HepG2 (cell line): Measurements from ENCODE around the gene CYSRT1. TPM values are rescaled to one million over a fixed set of nuclear protein-coding genes. Genes with fewer than 3 reads are reported as not detected.

Source experiments
- ATAC-seq: fragments of 200-7000 bp; cut with Tn5 transposase; 3 replicates; pipeline ENCODE4 v1.9.1; 2020; ENCODE audit warnings: mild to moderate bottlenecking, moderate library complexity
- BruUV-seq: library from RNA; stranded (reverse); fragments of 400-500 nt; replicated peaks from 2 replicates; lab custom pipeline; 2021; lab: Mats Ljungman, UMichigan
- CTCF ChIA-PET: fragments of 300-600 bp; formaldehyde crosslinking; extraction: SDS; loops from one replicate; lab custom pipeline; 2021; ENCODE audit warnings: low total read pairs, inconsistent platforms, low intra/inter-chr PET ratio; lab: Yijun Ruan, JAX
- POLR2A ChIA-PET: fragments of 350-600 bp; sonication (Branson Sonifier 250); formaldehyde crosslinking; loops from one replicate; lab custom pipeline; 2020; ENCODE audit warnings: antibody characterized with exemption, inconsistent platforms; lab: Yijun Ruan, JAX
- DNase-seq: peaks from one replicate; pipeline ENCODE4 v3.0.0-alpha.2; 2015; ENCODE audit warnings: low spot score
- FAIRE-seq: peaks from 3 replicates; lab custom pipeline; 2011; peaks lifted over from hg19 to GRCh38; lab: Jason Lieb, UNC
- H2AFZ ChIP-seq: one replicate; pipeline ENCODE4 v1.6.1; 2011; ENCODE audit warnings: low read length, inconsistent platforms
- H3K27ac ChIP-seq: fragments of 300-600 bp; 3 replicates; pipeline ENCODE4 v1.8.0; 2011; ENCODE audit warnings: mixed run types, mild to moderate bottlenecking, mixed read lengths, low read length, inconsistent platforms; ENCODE audit not compliant: insufficient read depth; ENCODE audit errors: extremely low read length
- H3K27me3 ChIP-seq, 2 experiments: fragments of 200-600 bp in 1 of 2; 2 replicates in 1 of 2; 3 replicates in 1 of 2; pipeline versions ENCODE4 v1.6.0 to v1.8.0; 2011; ENCODE audit warnings: low read length in 2 of 2, mild to moderate bottlenecking in 2 of 2, moderate library complexity in 2 of 2, inconsistent platforms in 1 of 2; ENCODE audit not compliant: insufficient read depth in 2 of 2, control insufficient read depth in 1 of 2
- H3K36me3 ChIP-seq, 2 experiments: fragments of 200-600 bp in 1 of 2; replicated peaks in 1 of 2; 2 replicates in 1 of 2; 3 replicates in 1 of 2; pipeline versions ENCODE4 v1.5.1 to v1.8.0; 2011; ENCODE audit warnings: low read length in 2 of 2, inconsistent platforms in 1 of 2; ENCODE audit not compliant: insufficient read depth in 2 of 2, control insufficient read depth in 1 of 2
- H3K4me1 ChIP-seq: 2 replicates; pipeline ENCODE4 v1.5.1; 2012; ENCODE audit warnings: low read length, inconsistent platforms; ENCODE audit not compliant: insufficient read depth
- H3K4me2 ChIP-seq: 2 replicates; pipeline ENCODE4 v1.6.0; 2011; ENCODE audit warnings: low read depth, low read length, inconsistent platforms
- H3K4me3 ChIP-seq, 3 experiments: fragments of 200-600 bp in 1 of 3; sonication (generic), shearing (Covaris generic) in 1 of 3; replicated peaks in 1 of 3; 2 replicates each; pipeline ENCODE4 v1.5.1; 2011 to 2016; ENCODE audit warnings: low read length in 3 of 3, inconsistent platforms in 2 of 3, low read depth in 2 of 3, mild to moderate bottlenecking in 2 of 3, control low read depth in 1 of 3, mixed read lengths in 1 of 3; ENCODE audit not compliant: insufficient read depth in 1 of 3
- H3K79me2 ChIP-seq: one replicate; pipeline ENCODE4 v1.6.1; 2011; ENCODE audit warnings: low read length, inconsistent platforms; ENCODE audit not compliant: insufficient read depth
- H3K9ac ChIP-seq: 2 replicates; pipeline ENCODE4 v1.6.0; 2011; ENCODE audit warnings: mild to moderate bottlenecking, low read depth, low read length, inconsistent platforms; ENCODE audit not compliant: insufficient read depth
- H3K9me3 ChIP-seq: 2 replicates; pipeline ENCODE4 v1.5.1; 2012; ENCODE audit warnings: mild to moderate bottlenecking, low read length
- H4K20me1 ChIP-seq: 2 replicates; pipeline ENCODE4 v1.6.0; 2011; ENCODE audit warnings: inconsistent platforms, mild to moderate bottlenecking, low read length, moderate library complexity; ENCODE audit not compliant: insufficient read depth
- AKAP8 ChIP-seq: sonication (generic); formaldehyde crosslinking; IDR thresholded peaks from 2 replicates; pipeline ENCODE4 v1.5.1; 2020; ENCODE audit warnings: mild to moderate bottlenecking, missing genetic modification reagents
- CERS6 ChIP-seq: sonication (generic); formaldehyde crosslinking; IDR thresholded peaks from 2 replicates; pipeline ENCODE4 v1.5.0; 2020; ENCODE audit warnings: missing genetic modification reagents
- E2F2 ChIP-seq: sonication (generic); formaldehyde crosslinking; IDR thresholded peaks from 2 replicates; pipeline ENCODE4 v1.4.0; 2020; ENCODE audit warnings: missing genetic modification reagents, borderline replicate concordance
- FOXK1 ChIP-seq: sonication (generic); formaldehyde crosslinking; IDR thresholded peaks from 2 replicates; pipeline ENCODE4 v1.4.0; 2020; ENCODE audit warnings: low read depth, missing genetic modification reagents, borderline replicate concordance
- FOXO4 ChIP-seq: sonication (generic); formaldehyde crosslinking; conservative IDR thresholded peaks from 2 replicates; pipeline ENCODE4 v1.8.1; 2023; ENCODE audit warnings: missing genetic modification reagents
- HDAC1 ChIP-seq: sonication (generic); formaldehyde crosslinking; IDR thresholded peaks from 2 replicates; pipeline ENCODE4 v1.5.1; 2020; ENCODE audit warnings: mild to moderate bottlenecking, missing genetic modification reagents
- HMGXB4 ChIP-seq, 2 experiments: sonication (generic) in 1 of 2; formaldehyde crosslinking in 1 of 2; IDR thresholded peaks; 2 replicates each; pipeline versions ENCODE4 v1.4.0 to v1.6.1; 2018 to 2020; ENCODE audit warnings: missing genetic modification reagents in 2 of 2, borderline replicate concordance in 1 of 2, low read depth in 1 of 2, mild to moderate bottlenecking in 1 of 2, missing biosample characterization in 1 of 2
- HNRNPK ChIP-seq: fragments of 200-400 bp; formaldehyde crosslinking; IDR thresholded peaks from 2 replicates; pipeline ENCODE4 v1.6.1; 2018; ENCODE audit warnings: low read length, low read depth, moderate library complexity, mild to moderate bottlenecking; ENCODE audit not compliant: poor library complexity, severe bottlenecking
- LBX2 ChIP-seq: sonication (generic); formaldehyde crosslinking; IDR thresholded peaks from 2 replicates; pipeline ENCODE4 v1.5.0; 2020; ENCODE audit warnings: missing genetic modification reagents, mild to moderate bottlenecking, borderline replicate concordance
- NRL ChIP-seq: sonication (generic); formaldehyde crosslinking; IDR thresholded peaks from 2 replicates; pipeline ENCODE4 v1.5.0; 2020; ENCODE audit warnings: missing genetic modification reagents, mild to moderate bottlenecking, moderate library complexity, borderline replicate concordance
- PCBP1 ChIP-seq: fragments of 200-400 bp; formaldehyde crosslinking; IDR thresholded peaks from 2 replicates; pipeline ENCODE4 v1.6.1; 2017; ENCODE audit warnings: mild to moderate bottlenecking, low read depth, low read length, borderline replicate concordance
- PHB2 ChIP-seq: fragments of 450-650 bp; IDR thresholded peaks from 2 replicates; pipeline ENCODE4 v1.6.1; 2018; ENCODE audit not compliant: partially characterized antibody
- REL ChIP-seq: sonication (generic); formaldehyde crosslinking; conservative IDR thresholded peaks from 2 replicates; pipeline ENCODE4 v1.8.0; 2022; ENCODE audit warnings: mild to moderate bottlenecking, missing genetic modification reagents, moderate library complexity
- SRSF1 ChIP-seq: fragments of 200-400 bp; formaldehyde crosslinking; optimal IDR thresholded peaks from 2 replicates; pipeline ENCODE3; 2017; ENCODE audit warnings: mild to moderate bottlenecking, low read depth, low read length, moderate library complexity
- WGBS: methylation state at CpG from one replicate; pipeline ENCODE4 v1.1.6; 2017; ENCODE audit warnings: low lambda C conversion rate; 5-methylcytosine and 5-hydroxymethylcytosine counted together
- in situ Hi-C: cut with HindIII; loops from 2 replicates; pipeline ENCODE4 v1.10.0; 2017; ENCODE audit warnings: low pct_unique_long_range_greater_than_20kb; ENCODE audit not compliant: extremely low pct_ligation_motif_present
- intact Hi-C: fragments of 100-400 bp; cut with micrococcal nuclease; formaldehyde crosslinking; loops from one replicate; pipeline ENCODE4 v1.10.0; 2022; ENCODE audit not compliant: unreplicated experiment
- polyA plus RNA-seq, 8 experiments: library from polyadenylated mRNA; depleted of rRNA in 3 of 8; stranded (reverse) in 7 of 8; unstranded in 1 of 8; fragments of >200 nt; fragmentation: Illumina TruSeq in 4 of 8; extraction: Trizol in 4 of 8; gene quantifications; 2 replicates each; pipeline versions ENCODE4 v1.2.1 to v1.2.3, GENCODE V29; 2011 to 2016; ENCODE audit warnings: low read depth in 4 of 8, missing spikeins in 1 of 8, mixed read lengths in 1 of 8; ENCODE audit not compliant: insufficient read depth in 1 of 8
- total RNA-seq, 5 experiments: library from RNA; depleted of rRNA; stranded (reverse); fragments of >200 nt; fragmentation: Illumina TruSeq; extraction: Trizol; gene quantifications; 2 replicates each; pipeline ENCODE4 v1.2.3, GENCODE V29; 2016; ENCODE audit warnings: low read depth in 1 of 5

The CYSRT1 gene
- total and polyA plus RNA-seq, 2 of the 13 experiments (the other 11 are each of a cell fraction or from before 2014, with no cell fraction given): 1.5 to 2.1 TPM

GRCh38 chr9:137227853-137228505 lies 3.0 kb downstream of the CYSRT1 start:
- ChIA-PET POLR2A (interaction anchor here (0.9 to 13.4 kb wide), 10 partner anchors 10 to 110 kb away, joined by 3 to 225 read pairs (median 4); partner anchors contain the start of genes NDOR1, SSNA1, TMEM203 and TPRN), CTCF (interaction anchor here (0.7 to 1.5 kb wide), 5 partner anchors 9 to 65 kb away, joined by 3 to 16 read pairs (median 3); partner anchors contain the start of genes ANAPC2 and SSNA1)
- TF ChIP-seq HMGXB4 (CRISPR knock-in tag; IDR thresholded peaks at IDR 0.05; ENCODE audit: borderline replicate concordance in 1 of 2, low read depth in 1 of 2) (0 out of 4 replicates have a peak, but pooled peaks of 1 of the 2 experiments have one; percentile 10), NRL (no peak), FOXO4 (CRISPR knock-in tag) (no peak), FOXK1 (CRISPR knock-in tag) (no peak), E2F2 (CRISPR knock-in tag) (no peak), SRSF1 (no peak), HNRNPK (peak; percentile 13), REL (CRISPR knock-in tag) (0 out of 2 replicates have a peak, but pooled peaks have one; percentile 10), CERS6 (CRISPR knock-in tag) (no peak), PCBP1 (peak; percentile 56; the same call in 1 of the 2 replicates), PHB2 (no peak), HDAC1 (0 out of 2 replicates have a peak, but pooled peaks have one; percentile 7), LBX2 (CRISPR knock-in tag) (no peak), AKAP8 (no peak)
- Histone ChIP-seq H3K4me3 (peak overlapping the region in 2 of 3 experiments; percentile 62 to 72; a peak in 2 of 6 replicates), H3K4me1 (peaks cover 79% of the 10 kb centered on the region), H3K36me3 (no peaks in the 10 kb centered on the region), H3K4me2 (peak overlapping the region; percentile 96), H3K27ac (no peak overlapping the region), H3K9ac (no peak overlapping the region), H2AFZ (no peak overlapping the region), H3K79me2 (no peaks in the 10 kb centered on the region), H3K9me3 (no peaks in the 10 kb centered on the region), H3K27me3 (no peaks in the 10 kb centered on the region; a peak in 1 of 5 replicates), H4K20me1 (no peaks in the 10 kb centered on the region)
- no TSS peak for BruUV-seq
- in situ Hi-C loops (loop anchor here (5.0 kb wide), 2 partner anchors 41 to 116 kb away; partner anchors contain the start of genes ANAPC2, DPP7 and SSNA1), intact Hi-C loops (loop anchor here (2.0 kb wide), 2 partner anchors 39 to 107 kb away; partner anchors contain the start of genes ANAPC2 and SSNA1)
- ATAC-seq (no peak), DNase-seq (no peak), FAIRE-seq (no peak)
- 49% methylated on average over 4 of the region's 18 CpGs for WGBS
